HepG2 (cell line): Measurements from ENCODE around the gene IFI27L2. TPM values are rescaled to one million over a fixed set of nuclear protein-coding genes. Genes with fewer than 3 reads are reported as not detected.

ENCODE experiments used
- ATAC-seq: fragments of 200-7000 bp; cut with Tn5 transposase; 3 replicates; pipeline ENCODE4 v1.9.1; 2020; ENCODE audit warnings: mild to moderate bottlenecking, moderate library complexity
- BruUV-seq: library from RNA; stranded (reverse); fragments of 400-500 nt; replicated peaks from 2 replicates; lab custom pipeline; 2021; lab: Mats Ljungman, UMichigan
- CTCF ChIA-PET: fragments of 300-600 bp; formaldehyde crosslinking; extraction: SDS; loops from one replicate; lab custom pipeline; 2021; ENCODE audit warnings: low total read pairs, inconsistent platforms, low intra/inter-chr PET ratio; lab: Yijun Ruan, JAX
- POLR2A ChIA-PET: fragments of 350-600 bp; sonication (Branson Sonifier 250); formaldehyde crosslinking; loops from one replicate; lab custom pipeline; 2020; ENCODE audit warnings: antibody characterized with exemption, inconsistent platforms; lab: Yijun Ruan, JAX
- DNase-seq: peaks from one replicate; pipeline ENCODE4 v3.0.0-alpha.2; 2015; ENCODE audit warnings: low spot score
- FAIRE-seq: peaks from 3 replicates; lab custom pipeline; 2011; peaks lifted over from hg19 to GRCh38; lab: Jason Lieb, UNC
- H2AFZ ChIP-seq: one replicate; pipeline ENCODE4 v1.6.1; 2011; ENCODE audit warnings: low read length, inconsistent platforms
- H3K27ac ChIP-seq: fragments of 300-600 bp; 3 replicates; pipeline ENCODE4 v1.8.0; 2011; ENCODE audit warnings: mixed run types, mild to moderate bottlenecking, mixed read lengths, low read length, inconsistent platforms; ENCODE audit not compliant: insufficient read depth; ENCODE audit errors: extremely low read length
- H3K27me3 ChIP-seq, 2 experiments: fragments of 200-600 bp in 1 of 2; 2 replicates in 1 of 2; 3 replicates in 1 of 2; pipeline versions ENCODE4 v1.6.0 to v1.8.0; 2011; ENCODE audit warnings: low read length in 2 of 2, mild to moderate bottlenecking in 2 of 2, moderate library complexity in 2 of 2, inconsistent platforms in 1 of 2; ENCODE audit not compliant: insufficient read depth in 2 of 2, control insufficient read depth in 1 of 2
- H3K36me3 ChIP-seq, 2 experiments: fragments of 200-600 bp in 1 of 2; replicated peaks in 1 of 2; 2 replicates in 1 of 2; 3 replicates in 1 of 2; pipeline versions ENCODE4 v1.5.1 to v1.8.0; 2011; ENCODE audit warnings: low read length in 2 of 2, inconsistent platforms in 1 of 2; ENCODE audit not compliant: insufficient read depth in 2 of 2, control insufficient read depth in 1 of 2
- H3K4me1 ChIP-seq: 2 replicates; pipeline ENCODE4 v1.5.1; 2012; ENCODE audit warnings: low read length, inconsistent platforms; ENCODE audit not compliant: insufficient read depth
- H3K4me2 ChIP-seq: 2 replicates; pipeline ENCODE4 v1.6.0; 2011; ENCODE audit warnings: low read depth, low read length, inconsistent platforms
- H3K4me3 ChIP-seq, 3 experiments: fragments of 200-600 bp in 1 of 3; sonication (generic), shearing (Covaris generic) in 1 of 3; replicated peaks in 1 of 3; 2 replicates each; pipeline ENCODE4 v1.5.1; 2011 to 2016; ENCODE audit warnings: low read length in 3 of 3, inconsistent platforms in 2 of 3, low read depth in 2 of 3, mild to moderate bottlenecking in 2 of 3, control low read depth in 1 of 3, mixed read lengths in 1 of 3; ENCODE audit not compliant: insufficient read depth in 1 of 3
- H3K79me2 ChIP-seq: one replicate; pipeline ENCODE4 v1.6.1; 2011; ENCODE audit warnings: low read length, inconsistent platforms; ENCODE audit not compliant: insufficient read depth
- H3K9ac ChIP-seq: 2 replicates; pipeline ENCODE4 v1.6.0; 2011; ENCODE audit warnings: mild to moderate bottlenecking, low read depth, low read length, inconsistent platforms; ENCODE audit not compliant: insufficient read depth
- H3K9me3 ChIP-seq: 2 replicates; pipeline ENCODE4 v1.5.1; 2012; ENCODE audit warnings: mild to moderate bottlenecking, low read length
- H4K20me1 ChIP-seq: 2 replicates; pipeline ENCODE4 v1.6.0; 2011; ENCODE audit warnings: inconsistent platforms, mild to moderate bottlenecking, low read length, moderate library complexity; ENCODE audit not compliant: insufficient read depth
- BORCS8-MEF2B ChIP-seq: sonication (generic); formaldehyde crosslinking; IDR thresholded peaks from 2 replicates; pipeline ENCODE4 v1.8.0; 2022; ENCODE audit warnings: mild to moderate bottlenecking, missing genetic modification reagents
- CREB1 ChIP-seq, 2 experiments: fragments of 450-650 bp in 1 of 2; IDR thresholded peaks; 2 replicates each; pipeline ENCODE4 v1.6.1; 2016 to 2017; ENCODE audit warnings: control low read depth in 1 of 2, mild to moderate bottlenecking in 1 of 2, missing compliant biosample characterization in 1 of 2, missing genetic modification characterization in 1 of 2
- FOXK2 ChIP-seq: fragments of 450-650 bp; IDR thresholded peaks from 2 replicates; pipeline ENCODE4 v1.6.1; 2016
- HOXA5 ChIP-seq: sonication (generic); formaldehyde crosslinking; IDR thresholded peaks from 2 replicates; pipeline ENCODE4 v1.4.0; 2020; ENCODE audit warnings: missing genetic modification reagents
- KAT7 ChIP-seq: IDR thresholded peaks from 2 replicates; pipeline ENCODE4 v1.6.1; 2018; ENCODE audit warnings: borderline replicate concordance, missing compliant biosample characterization
- LCORL ChIP-seq, 2 experiments: fragments of 450-650 bp in 1 of 2; sonication (generic) in 1 of 2; formaldehyde crosslinking in 1 of 2; IDR thresholded peaks; 2 replicates each; pipeline versions ENCODE4 v1.5.0 to v1.6.1; 2017 to 2020; ENCODE audit warnings: antibody characterized with exemption in 1 of 2, missing genetic modification reagents in 1 of 2
- NKX3-1 ChIP-seq: sonication (generic); formaldehyde crosslinking; IDR thresholded peaks from 2 replicates; pipeline ENCODE4 v1.5.0; 2020; ENCODE audit warnings: missing genetic modification reagents
- PHF5A ChIP-seq: IDR thresholded peaks from one replicate; pipeline ENCODE4 v1.6.1; 2018; ENCODE audit warnings: low read depth, missing genetic modification reagents; ENCODE audit not compliant: unreplicated experiment
- POGZ ChIP-seq: sonication (generic); formaldehyde crosslinking; IDR thresholded peaks from 2 replicates; pipeline ENCODE4 v1.4.0; 2020; ENCODE audit warnings: mild to moderate bottlenecking, missing genetic modification reagents
- RERE ChIP-seq: IDR thresholded peaks from 2 replicates; pipeline ENCODE4 v1.6.1; 2016; ENCODE audit warnings: low read depth, missing genetic modification reagents, missing compliant biosample characterization
- RORA ChIP-seq: sonication (generic); formaldehyde crosslinking; IDR thresholded peaks from 2 replicates; pipeline ENCODE4 v1.5.0; 2020; ENCODE audit warnings: mild to moderate bottlenecking, missing genetic modification reagents, moderate library complexity
- SNAI1 ChIP-seq: sonication (generic); formaldehyde crosslinking; IDR thresholded peaks from 2 replicates; pipeline ENCODE4 v1.5.0; 2020; ENCODE audit warnings: mild to moderate bottlenecking, missing genetic modification reagents, borderline replicate concordance
- SP1 ChIP-seq, 2 experiments: fragments of 450-650 bp in 1 of 2; sonication (generic) in 1 of 2; formaldehyde crosslinking in 1 of 2; IDR thresholded peaks; 2 replicates each; pipeline versions ENCODE4 v1.4.0 to v1.6.1; 2016 to 2020; ENCODE audit warnings: missing genetic modification reagents in 1 of 2
- TAF1 ChIP-seq: sonication (generic); formaldehyde crosslinking; IDR thresholded peaks from 2 replicates; pipeline ENCODE4 v1.4.0; 2020; ENCODE audit warnings: missing genetic modification reagents
- ZC3H4 ChIP-seq: sonication (generic); formaldehyde crosslinking; IDR thresholded peaks from 2 replicates; pipeline ENCODE4 v1.4.0; 2020; ENCODE audit warnings: missing genetic modification reagents, borderline replicate concordance
- ZFP1 ChIP-seq: IDR thresholded peaks from 2 replicates; pipeline ENCODE4 v1.6.1; 2016
- ZIK1 ChIP-seq: sonication (generic); formaldehyde crosslinking; IDR thresholded peaks from 2 replicates; pipeline ENCODE4 v1.5.0; 2020; ENCODE audit warnings: mild to moderate bottlenecking, low read depth, missing genetic modification reagents, borderline replicate concordance
- ZKSCAN5 ChIP-seq: sonication (generic); formaldehyde crosslinking; IDR thresholded peaks from 2 replicates; pipeline ENCODE4 v1.5.1; 2020; ENCODE audit warnings: mild to moderate bottlenecking, missing genetic modification reagents
- ZNF121 ChIP-seq: sonication (generic); formaldehyde crosslinking; IDR thresholded peaks from 2 replicates; pipeline ENCODE4 v1.5.0; 2020; ENCODE audit warnings: mild to moderate bottlenecking, missing genetic modification reagents
- ZNF124 ChIP-seq: sonication (generic); formaldehyde crosslinking; IDR thresholded peaks from 2 replicates; pipeline ENCODE4 v1.4.0; 2020; ENCODE audit warnings: missing genetic modification reagents
- ZNF383 ChIP-seq: sonication (generic); formaldehyde crosslinking; IDR thresholded peaks from 2 replicates; pipeline ENCODE4 v1.4.0; 2020; ENCODE audit warnings: missing genetic modification reagents, mild to moderate bottlenecking, borderline replicate concordance
- ZNF562 ChIP-seq: sonication (generic); formaldehyde crosslinking; IDR thresholded peaks from 2 replicates; pipeline ENCODE4 v1.8.0; 2022; ENCODE audit warnings: missing genetic modification reagents, borderline replicate concordance
- ZNF678 ChIP-seq: sonication (generic); formaldehyde crosslinking; IDR thresholded peaks from 2 replicates; pipeline ENCODE4 v1.4.0; 2020; ENCODE audit warnings: mild to moderate bottlenecking, missing genetic modification reagents
- WGBS: methylation state at CpG from one replicate; pipeline ENCODE4 v1.1.6; 2017; ENCODE audit warnings: low lambda C conversion rate; 5-methylcytosine and 5-hydroxymethylcytosine counted together
- in situ Hi-C: cut with HindIII; loops from 2 replicates; pipeline ENCODE4 v1.10.0; 2017; ENCODE audit warnings: low pct_unique_long_range_greater_than_20kb; ENCODE audit not compliant: extremely low pct_ligation_motif_present
- intact Hi-C: fragments of 100-400 bp; cut with micrococcal nuclease; formaldehyde crosslinking; loops from one replicate; pipeline ENCODE4 v1.10.0; 2022; ENCODE audit not compliant: unreplicated experiment
- polyA plus RNA-seq, 8 experiments: library from polyadenylated mRNA; depleted of rRNA in 3 of 8; stranded (reverse) in 7 of 8; unstranded in 1 of 8; fragments of >200 nt; fragmentation: Illumina TruSeq in 4 of 8; extraction: Trizol in 4 of 8; gene quantifications; 2 replicates each; pipeline versions ENCODE4 v1.2.1 to v1.2.3, GENCODE V29; 2011 to 2016; ENCODE audit warnings: low read depth in 4 of 8, missing spikeins in 1 of 8, mixed read lengths in 1 of 8; ENCODE audit not compliant: insufficient read depth in 1 of 8
- total RNA-seq, 5 experiments: library from RNA; depleted of rRNA; stranded (reverse); fragments of >200 nt; fragmentation: Illumina TruSeq; extraction: Trizol; gene quantifications; 2 replicates each; pipeline ENCODE4 v1.2.3, GENCODE V29; 2016; ENCODE audit warnings: low read depth in 1 of 5

The IFI27L2 gene
- total and polyA plus RNA-seq, 2 of the 13 experiments (the other 11 are each of a cell fraction or from before 2014, with no cell fraction given), result 4.3 to 4.8 TPM

- TF ChIP-seq RERE (CRISPR knock-in tag), result no peak
- TF ChIP-seq ZFP1, result no peak
- TF ChIP-seq PHF5A (CRISPR knock-in tag), result no peak
- TF ChIP-seq RORA, result no peak
- TF ChIP-seq SNAI1 (CRISPR knock-in tag), result no peak
- TF ChIP-seq ZNF383 (CRISPR knock-in tag), result no peak
Measured at GRCh38 chr14:94126800-94127199, 2.6 kb downstream of the IFI27L2 start (continued).

GRCh38 chr14:94126419-94126677, 3.1 kb downstream of the IFI27L2 start:
- WGBS, result 5% methylated on average over 1 of the region's 1 CpG
- H3K79me2 ChIP-seq, result no peaks in the 10 kb centered on the region
- TF ChIP-seq SP1 (IDR thresholded peaks at IDR 0.05), result no peak
- TF ChIP-seq SP1 (CRISPR knock-in tag; IDR thresholded peaks at IDR 0.05), result no peak
- TF ChIP-seq NKX3-1 (CRISPR knock-in tag), result no peak
- no peak for TF ChIP-seq ZNF121 (CRISPR knock-in tag)
- TF ChIP-seq KAT7, result no peak
- no peak for TF ChIP-seq BORCS8-MEF2B (CRISPR knock-in tag)
- TF ChIP-seq POGZ (CRISPR knock-in tag), result no peak
- no peak for TF ChIP-seq ZKSCAN5 (CRISPR knock-in tag)
- no peak for TF ChIP-seq ZC3H4
- TF ChIP-seq LCORL (IDR thresholded peaks at IDR 0.05), result no peak
- no peak for TF ChIP-seq LCORL (CRISPR knock-in tag; IDR thresholded peaks at IDR 0.05)
- TF ChIP-seq ZNF678 (CRISPR knock-in tag), result no peak
- no peak for TF ChIP-seq CREB1 (IDR thresholded peaks at IDR 0.05)
- no peak for TF ChIP-seq CREB1 (CRISPR knock-in tag; IDR thresholded peaks at IDR 0.05)
- no peak for TF ChIP-seq ZNF124 (CRISPR knock-in tag)
- no peak for TF ChIP-seq FOXK2
- no peak for TF ChIP-seq ZIK1
- no peak for TF ChIP-seq ZNF562
- TF ChIP-seq TAF1, result no peak
- TF ChIP-seq HOXA5 (CRISPR knock-in tag), result no peak
- no peak overlapping the region for H3K27ac ChIP-seq
- intact Hi-C loops (loop anchor here (5.0 kb wide), 1 partner anchor 44 kb away; the partner anchor contains the start of genes DDX24 and IFI27L1), in situ Hi-C loops (no loop called here)
- H3K27me3 ChIP-seq, result peaks cover 2 to 27% of the 10 kb centered on the region in 2 experiments
- no peak for FAIRE-seq
- no TSS peak for BruUV-seq
- ChIA-PET POLR2A (no interaction called here), CTCF (no interaction called here)
- no peak for DNase-seq
- H3K4me2 ChIP-seq, result no peak overlapping the region
- no peak overlapping the region for H2AFZ ChIP-seq
- H3K4me1 ChIP-seq, result peaks cover 32% of the 10 kb centered on the region
- no peaks in the 10 kb centered on the region for H3K36me3 ChIP-seq
- no peak for ATAC-seq
- no peak overlapping the region for H3K4me3 ChIP-seq
- H3K9me3 ChIP-seq, result no peaks in the 10 kb centered on the region
- no peak overlapping the region for H3K9ac ChIP-seq
- no peaks in the 10 kb centered on the region for H4K20me1 ChIP-seq
